Neural cell (in vitro differentiated cells): ENCODE results near the gene INVS. TPM values are rescaled to one million over a fixed set of nuclear protein-coding genes. Genes with fewer than 3 reads are reported as not detected.

ENCODE experiments used
- H2AFZ ChIP-seq: fragments of 200-600, 300-800 bp; sonication (generic), shearing (Covaris generic); 2 replicates; pipeline ENCODE4 v1.6.0; 2014; ENCODE audit warnings: low read depth, mild to moderate bottlenecking, antibody characterized with exemption, low read length, moderate library complexity
- H3F3A ChIP-seq: fragments of 200-600 bp; shearing (Covaris generic); 2 replicates; pipeline ENCODE4 v1.6.1; 2016; ENCODE audit warnings: mild to moderate bottlenecking, moderate library complexity, mixed read lengths, antibody characterized with exemption, low read length; ENCODE audit not compliant: insufficient read depth, poor library complexity, severe bottlenecking
- H3K27ac ChIP-seq: fragments of 200-600, 300-800 bp; sonication (generic), shearing (Covaris generic); 2 replicates; pipeline ENCODE4 v1.5.1; 2014; ENCODE audit warnings: mild to moderate bottlenecking, low read length, moderate library complexity
- H3K27me3 ChIP-seq: fragments of 300-800, 200-600 bp; sonication (generic), shearing (Covaris generic); 2 replicates; pipeline ENCODE4 v1.6.0; 2014; ENCODE audit warnings: mild to moderate bottlenecking, low read depth, low read length, moderate library complexity; ENCODE audit not compliant: insufficient read depth
- H3K36me3 ChIP-seq: fragments of 300-800, 200-600 bp; sonication (generic), shearing (Covaris generic); 2 replicates; pipeline ENCODE4 v1.5.1; 2014; ENCODE audit warnings: mild to moderate bottlenecking, antibody characterized with exemption, low read length, moderate library complexity; ENCODE audit not compliant: insufficient read depth
- H3K4me2 ChIP-seq: fragments of 300-800, 200-600 bp; sonication (generic), shearing (Covaris generic); 2 replicates; pipeline ENCODE4 v1.6.0; 2014; ENCODE audit warnings: mild to moderate bottlenecking, low read length
- H3K4me3 ChIP-seq: fragments of 300-800, 200-600 bp; sonication (generic), shearing (Covaris generic); 2 replicates; pipeline ENCODE4 v1.5.1; 2014; ENCODE audit warnings: mild to moderate bottlenecking, low read length, moderate library complexity
- H3K79me2 ChIP-seq: fragments of 200-600 bp; shearing (Covaris generic); replicated peaks from 2 replicates; pipeline ENCODE4 v1.6.0; 2014; ENCODE audit warnings: mild to moderate bottlenecking, low read length, moderate library complexity; ENCODE audit not compliant: insufficient read depth
- H3K9ac ChIP-seq: fragments of 300-800, 200-600 bp; sonication (generic), shearing (Covaris generic); 2 replicates; pipeline ENCODE4 v1.6.1; 2016; ENCODE audit warnings: mild to moderate bottlenecking, low read length, mixed read lengths
- H3K9me2 ChIP-seq: fragments of 200-600 bp; shearing (Covaris generic); 2 replicates; pipeline ENCODE4 v1.6.1; 2016; ENCODE audit warnings: mild to moderate bottlenecking, low read length, mixed read lengths; ENCODE audit not compliant: insufficient read depth
- H3K9me3 ChIP-seq: fragments of 200-600, 300-800 bp; sonication (generic), shearing (Covaris generic); 2 replicates; pipeline ENCODE4 v1.6.1; 2016; ENCODE audit warnings: mild to moderate bottlenecking, mixed run types, low read length, moderate library complexity, mixed read lengths
- H4K20me1 ChIP-seq: fragments of 200-600 bp; shearing (Covaris generic); 2 replicates; pipeline ENCODE4 v1.6.1; 2016; ENCODE audit warnings: mild to moderate bottlenecking, mixed run types; ENCODE audit not compliant: insufficient read depth
- EP300 ChIP-seq: fragments of 450-650 bp; conservative IDR thresholded peaks from 2 replicates; pipeline ENCODE4 v1.6.1; 2014; ENCODE audit warnings: antibody characterized with exemption, mild to moderate bottlenecking, moderate library complexity; ENCODE audit not compliant: poor library complexity, severe bottlenecking
- EZH2 ChIP-seq: fragments of 200-600, 300-800 bp; shearing (Covaris generic), sonication (generic); IDR thresholded peaks from 2 replicates; pipeline ENCODE4 v1.6.1; 2014; ENCODE audit warnings: antibody characterized with exemption, low read length, borderline replicate concordance, mild to moderate bottlenecking; ENCODE audit not compliant: insufficient read depth, poor library complexity, severe bottlenecking
- MXI1 ChIP-seq: fragments of 450-650 bp; conservative IDR thresholded peaks from 2 replicates; pipeline ENCODE4 v1.6.1; 2014; ENCODE audit warnings: antibody characterized with exemption, mild to moderate bottlenecking; ENCODE audit not compliant: poor library complexity, severe bottlenecking
- POLR2AphosphoS5 ChIP-seq: IDR thresholded peaks from 2 replicates; pipeline ENCODE4 v1.6.1; 2012
- RAD21 ChIP-seq: fragments of 450-650 bp; conservative IDR thresholded peaks from 2 replicates; pipeline ENCODE4 v1.6.1; 2014; ENCODE audit warnings: antibody characterized with exemption, mild to moderate bottlenecking, moderate library complexity
- SMC3 ChIP-seq: fragments of 450-650 bp; conservative IDR thresholded peaks from 2 replicates; pipeline ENCODE4 v1.6.1; 2014; ENCODE audit warnings: antibody characterized with exemption, mild to moderate bottlenecking, moderate library complexity; ENCODE audit not compliant: poor library complexity
- TAF1 ChIP-seq: IDR thresholded peaks from 2 replicates; pipeline ENCODE4 v1.6.1; 2012; ENCODE audit warnings: low read depth
- polyA plus RNA-seq: library from polyadenylated mRNA; depleted of rRNA; stranded (reverse); fragments of >200 nt; gene quantifications from 2 replicates; pipeline ENCODE4 v1.2.3, GENCODE V29; 2014
- TF ChIP-seq, protein P1 (sequence below): fragments of 450-650 bp; IDR thresholded peaks from 2 replicates; pipeline ENCODE4 v1.5.1; 2014; ENCODE audit warnings: antibody characterized with exemption, mild to moderate bottlenecking, moderate library complexity; ENCODE audit not compliant: poor library complexity, severe bottlenecking
- TF ChIP-seq, protein P2 (sequence below): IDR thresholded peaks from 2 replicates; pipeline ENCODE4 v1.6.1; 2012; ENCODE audit warnings: borderline replicate concordance

The INVS gene
- polyA plus RNA-seq, 1 donor from 2014 or later, result 11.3 TPM

- H3K27ac ChIP-seq, result no peak overlapping the region
- H3K9me2 ChIP-seq, result no peaks in the 10 kb centered on the region
- TF ChIP-seq RAD21, result no peak
- no peak for TF ChIP-seq SMC3
- no peak for TF ChIP-seq MXI1
- TF ChIP-seq POLR2AphosphoS5, result no peak
- no peak for TF ChIP-seq EZH2
- TF ChIP-seq, protein P1, sequence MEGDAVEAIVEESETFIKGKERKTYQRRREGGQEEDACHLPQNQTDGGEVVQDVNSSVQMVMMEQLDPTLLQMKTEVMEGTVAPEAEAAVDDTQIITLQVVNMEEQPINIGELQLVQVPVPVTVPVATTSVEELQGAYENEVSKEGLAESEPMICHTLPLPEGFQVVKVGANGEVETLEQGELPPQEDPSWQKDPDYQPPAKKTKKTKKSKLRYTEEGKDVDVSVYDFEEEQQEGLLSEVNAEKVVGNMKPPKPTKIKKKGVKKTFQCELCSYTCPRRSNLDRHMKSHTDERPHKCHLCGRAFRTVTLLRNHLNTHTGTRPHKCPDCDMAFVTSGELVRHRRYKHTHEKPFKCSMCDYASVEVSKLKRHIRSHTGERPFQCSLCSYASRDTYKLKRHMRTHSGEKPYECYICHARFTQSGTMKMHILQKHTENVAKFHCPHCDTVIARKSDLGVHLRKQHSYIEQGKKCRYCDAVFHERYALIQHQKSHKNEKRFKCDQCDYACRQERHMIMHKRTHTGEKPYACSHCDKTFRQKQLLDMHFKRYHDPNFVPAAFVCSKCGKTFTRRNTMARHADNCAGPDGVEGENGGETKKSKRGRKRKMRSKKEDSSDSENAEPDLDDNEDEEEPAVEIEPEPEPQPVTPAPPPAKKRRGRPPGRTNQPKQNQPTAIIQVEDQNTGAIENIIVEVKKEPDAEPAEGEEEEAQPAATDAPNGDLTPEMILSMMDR, result no peak
- TF ChIP-seq TAF1, result no peak
- TF ChIP-seq, protein P2, sequence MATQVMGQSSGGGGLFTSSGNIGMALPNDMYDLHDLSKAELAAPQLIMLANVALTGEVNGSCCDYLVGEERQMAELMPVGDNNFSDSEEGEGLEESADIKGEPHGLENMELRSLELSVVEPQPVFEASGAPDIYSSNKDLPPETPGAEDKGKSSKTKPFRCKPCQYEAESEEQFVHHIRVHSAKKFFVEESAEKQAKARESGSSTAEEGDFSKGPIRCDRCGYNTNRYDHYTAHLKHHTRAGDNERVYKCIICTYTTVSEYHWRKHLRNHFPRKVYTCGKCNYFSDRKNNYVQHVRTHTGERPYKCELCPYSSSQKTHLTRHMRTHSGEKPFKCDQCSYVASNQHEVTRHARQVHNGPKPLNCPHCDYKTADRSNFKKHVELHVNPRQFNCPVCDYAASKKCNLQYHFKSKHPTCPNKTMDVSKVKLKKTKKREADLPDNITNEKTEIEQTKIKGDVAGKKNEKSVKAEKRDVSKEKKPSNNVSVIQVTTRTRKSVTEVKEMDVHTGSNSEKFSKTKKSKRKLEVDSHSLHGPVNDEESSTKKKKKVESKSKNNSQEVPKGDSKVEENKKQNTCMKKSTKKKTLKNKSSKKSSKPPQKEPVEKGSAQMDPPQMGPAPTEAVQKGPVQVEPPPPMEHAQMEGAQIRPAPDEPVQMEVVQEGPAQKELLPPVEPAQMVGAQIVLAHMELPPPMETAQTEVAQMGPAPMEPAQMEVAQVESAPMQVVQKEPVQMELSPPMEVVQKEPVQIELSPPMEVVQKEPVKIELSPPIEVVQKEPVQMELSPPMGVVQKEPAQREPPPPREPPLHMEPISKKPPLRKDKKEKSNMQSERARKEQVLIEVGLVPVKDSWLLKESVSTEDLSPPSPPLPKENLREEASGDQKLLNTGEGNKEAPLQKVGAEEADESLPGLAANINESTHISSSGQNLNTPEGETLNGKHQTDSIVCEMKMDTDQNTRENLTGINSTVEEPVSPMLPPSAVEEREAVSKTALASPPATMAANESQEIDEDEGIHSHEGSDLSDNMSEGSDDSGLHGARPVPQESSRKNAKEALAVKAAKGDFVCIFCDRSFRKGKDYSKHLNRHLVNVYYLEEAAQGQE, result no peak
- TF ChIP-seq EP300, result no peak
- no peak overlapping the region for H3K4me3 ChIP-seq
- H3F3A ChIP-seq, result no peaks in the 10 kb centered on the region
- H3K36me3 ChIP-seq, result no peaks in the 10 kb centered on the region
- H3K27me3 ChIP-seq, result no peaks in the 10 kb centered on the region
- no peaks in the 10 kb centered on the region for H4K20me1 ChIP-seq
- no peak overlapping the region for H3K9ac ChIP-seq
- H2AFZ ChIP-seq, result no peak overlapping the region
- H3K79me2 ChIP-seq, result no peaks in the 10 kb centered on the region
- H3K4me2 ChIP-seq, result no peak overlapping the region
- no peaks in the 10 kb centered on the region for H3K9me3 ChIP-seq
Observed at GRCh38 chr9:100213730-100214477, 114.9 kb downstream of the INVS start.

- Histone ChIP-seq H3K9ac (no peak overlapping the region), H3K4me3 (no peak overlapping the region), H3K9me3 (no peaks in the 10 kb centered on the region), H3K27ac (no peak overlapping the region), H3K27me3 (no peaks in the 10 kb centered on the region), H3F3A (no peaks in the 10 kb centered on the region), H3K4me2 (no peak overlapping the region), H3K36me3 (no peaks in the 10 kb centered on the region), H4K20me1 (no peaks in the 10 kb centered on the region), H2AFZ (no peak overlapping the region), H3K9me2 (no peaks in the 10 kb centered on the region), H3K79me2 (no peaks in the 10 kb centered on the region)
- TF ChIP-seq, protein P1, result peak; percentile 32
- TF ChIP-seq EP300, result no peak
Observed at GRCh38 chr9:100216178-100216787, 117.2 kb downstream of the INVS start.
